GM12891 (cell line): ENCODE measurements around the gene AKAP10.

Source experiments
- POLR2A ChIP-seq: IDR thresholded peaks from 2 replicates; pipeline ENCODE4 v1.6.1; 2011; ENCODE audit warnings: low read depth, low read length, control low read depth
- POLR2AphosphoS5 ChIP-seq: IDR thresholded peaks from 2 replicates; pipeline ENCODE4 v1.6.1; 2011; ENCODE audit warnings: low read depth, low read length, control low read depth

DNA sequence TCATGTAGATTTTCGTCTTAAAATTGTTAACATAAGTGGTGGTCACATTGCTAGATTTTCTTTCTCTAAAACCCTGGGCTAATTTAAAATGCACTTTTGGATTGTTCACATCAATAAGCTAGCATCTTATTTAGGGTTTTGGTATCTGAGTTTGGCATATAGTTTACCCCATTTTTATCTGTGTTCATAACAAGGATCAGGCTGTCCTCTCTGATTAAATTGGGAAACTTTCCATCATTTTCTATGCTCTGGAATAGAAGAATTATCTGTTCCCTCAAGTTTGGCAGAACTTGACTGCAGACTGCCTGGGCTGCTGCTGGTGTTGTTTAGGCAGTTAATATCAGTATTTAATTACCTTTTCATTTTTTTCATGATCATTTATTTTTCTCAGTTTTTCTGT is 33.3 kb upstream of the AKAP10 start:
- TF ChIP-seq POLR2A: no peak
- TF ChIP-seq POLR2AphosphoS5: no peak
